ENCODE results near the gene FKBP7.
"Not testable (repeated sequence)": the region's sequence is repeated elsewhere in the genome, so short reads cannot be mapped to it uniquely, and the experiment has no call there.

The FKBP7 gene

DNA sequence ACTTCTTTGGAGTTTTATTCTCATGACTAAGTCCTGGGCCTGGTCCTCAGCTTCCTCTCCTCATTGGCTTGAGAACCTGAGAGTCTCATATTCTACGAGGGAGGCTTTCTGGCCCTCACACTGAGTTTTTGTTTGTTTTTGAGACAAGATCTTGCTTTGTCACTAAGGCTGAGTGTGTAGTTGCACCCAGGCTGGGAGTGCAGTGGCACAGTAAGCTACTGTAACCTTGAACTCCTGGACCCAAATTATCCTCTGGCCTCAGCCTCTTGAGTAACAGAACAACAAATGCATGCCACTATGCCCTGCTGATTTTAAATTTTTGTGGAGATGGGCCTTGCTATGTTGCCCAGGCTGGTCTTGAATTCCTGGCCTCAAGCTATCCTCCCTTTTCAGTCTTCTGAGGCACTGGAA, 50.0 kb downstream of the FKBP7 start:
- Histone ChIP-seq H3K4me3 (ENCODE audit: low read depth in 1 of 5, low read length in 5 of 5) (no peak overlapping the region), H3K4me1 (ENCODE audit: control insufficient read depth in 5 of 5, insufficient read depth in 5 of 5, low read length in 5 of 5) (peaks cover 0 to 4% (median 0%) of the 10 kb centered on the region in 5 donors), H3K36me3 (ENCODE audit: control insufficient read depth in 5 of 5, insufficient read depth in 5 of 5, low read length in 5 of 5) (peaks cover 35 to 60% (median 48%) of the 10 kb centered on the region in 5 donors), H3K9ac (ENCODE audit: low read length in 5 of 5) (no peak overlapping the region), H3K9me3 (ENCODE audit: control insufficient read depth in 5 of 5, low read length in 5 of 5) (peaks cover 0 to 4% (median 0%) of the 10 kb centered on the region in 5 donors), H3K27ac (ENCODE audit: low read depth, low read length) (no peak overlapping the region), H3K27me3 (ENCODE audit: control insufficient read depth in 5 of 5, insufficient read depth in 4 of 5, low read length in 5 of 5) (no peaks in the 10 kb centered on the region)

DNA sequence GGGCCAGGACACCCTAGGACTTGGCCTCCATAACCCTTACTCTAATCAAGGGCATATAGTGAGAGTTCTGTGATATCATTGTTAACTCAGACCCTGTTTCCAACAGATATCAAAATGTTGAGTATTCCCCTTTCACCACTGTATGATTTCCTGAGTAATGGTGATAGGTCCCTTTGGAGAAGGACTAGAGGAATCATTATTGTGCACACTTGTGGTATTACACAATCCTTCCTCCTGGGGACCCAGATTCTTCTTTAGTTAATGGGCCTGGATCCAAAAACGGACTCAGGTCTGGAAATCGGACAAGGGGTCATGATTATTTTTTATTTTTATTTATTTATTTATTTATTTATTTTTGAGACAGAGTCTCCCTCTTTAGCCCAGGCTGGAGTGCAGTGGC, 50.9 kb downstream of the FKBP7 start:
- H3K4me3 ChIP-seq (ENCODE audit: low read depth in 1 of 5, low read length in 5 of 5) = no peak overlapping the region
- no peaks in the 10 kb centered on the region for H3K27me3 ChIP-seq (ENCODE audit: control insufficient read depth in 5 of 5, insufficient read depth in 4 of 5, low read length in 5 of 5)
- no peak overlapping the region for H3K27ac ChIP-seq (ENCODE audit: low read depth, low read length)
- H3K9ac ChIP-seq (ENCODE audit: low read length in 5 of 5) = no peak overlapping the region
- H3K36me3 ChIP-seq (ENCODE audit: control insufficient read depth in 5 of 5, insufficient read depth in 5 of 5, low read length in 5 of 5) = peaks cover 25 to 56% (median 38%) of the 10 kb centered on the region in 5 donors
- peaks cover 0 to 4% (median 0%) of the 10 kb centered on the region in 5 donors for H3K9me3 ChIP-seq (ENCODE audit: control insufficient read depth in 5 of 5, low read length in 5 of 5)
- H3K4me1 ChIP-seq (ENCODE audit: control insufficient read depth in 5 of 5, insufficient read depth in 5 of 5, low read length in 5 of 5) = peaks cover 0 to 4% (median 0%) of the 10 kb centered on the region in 5 donors

DNA sequence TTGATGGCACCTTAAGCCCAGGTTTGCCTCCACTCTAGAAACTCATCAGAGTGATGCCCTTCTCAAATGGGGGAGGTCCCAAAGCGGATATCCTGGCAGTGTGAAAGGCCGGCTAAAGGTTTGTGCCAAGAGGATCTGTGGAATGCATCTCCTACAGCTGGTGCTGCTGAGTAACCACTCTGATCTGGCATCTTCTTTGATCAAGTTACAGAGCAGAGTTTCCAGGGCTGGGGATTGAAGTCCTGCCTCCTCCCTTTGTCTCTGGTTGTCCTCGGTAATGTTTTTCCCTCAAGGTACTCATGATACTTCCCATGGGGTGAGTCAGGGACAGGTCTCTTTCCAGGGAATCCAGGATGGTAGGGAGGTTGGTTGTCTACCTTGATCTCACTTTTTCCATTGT, 52.0 kb downstream of the FKBP7 start:
- H3K9me3 ChIP-seq (ENCODE audit: control insufficient read depth in 5 of 5, low read length in 5 of 5) = peaks cover 0 to 4% (median 0%) of the 10 kb centered on the region in 5 donors
- H3K27ac ChIP-seq (ENCODE audit: low read depth, low read length) = no peak overlapping the region
- peaks cover 14 to 45% (median 29%) of the 10 kb centered on the region in 5 donors for H3K36me3 ChIP-seq (ENCODE audit: control insufficient read depth in 5 of 5, insufficient read depth in 5 of 5, low read length in 5 of 5)
- peaks cover 0 to 4% (median 0%) of the 10 kb centered on the region in 5 donors for H3K4me1 ChIP-seq (ENCODE audit: control insufficient read depth in 5 of 5, insufficient read depth in 5 of 5, low read length in 5 of 5)
- no peak overlapping the region for H3K9ac ChIP-seq (ENCODE audit: low read length in 5 of 5)
- H3K27me3 ChIP-seq (ENCODE audit: control insufficient read depth in 5 of 5, insufficient read depth in 4 of 5, low read length in 5 of 5) = no peaks in the 10 kb centered on the region
- H3K4me3 ChIP-seq (ENCODE audit: low read depth in 1 of 5, low read length in 5 of 5) = no peak overlapping the region

- H3K36me3 ChIP-seq (ENCODE audit: control insufficient read depth in 5 of 5, insufficient read depth in 5 of 5, low read length in 5 of 5) = peaks cover 9 to 35% (median 23%) of the 10 kb centered on the region in 5 donors
- H3K27me3 ChIP-seq (ENCODE audit: control insufficient read depth in 5 of 5, insufficient read depth in 4 of 5, low read length in 5 of 5) = no peaks in the 10 kb centered on the region
- H3K4me3 ChIP-seq (ENCODE audit: low read depth in 1 of 5, low read length in 5 of 5) = no peak overlapping the region
- no peak overlapping the region for H3K27ac ChIP-seq (ENCODE audit: low read depth, low read length)
- peaks cover 0 to 4% (median 0%) of the 10 kb centered on the region in 5 donors for H3K9me3 ChIP-seq (ENCODE audit: control insufficient read depth in 5 of 5, low read length in 5 of 5)
- H3K4me1 ChIP-seq (ENCODE audit: control insufficient read depth in 5 of 5, insufficient read depth in 5 of 5, low read length in 5 of 5) = peaks cover 0 to 4% (median 4%) of the 10 kb centered on the region in 5 donors
- H3K9ac ChIP-seq (ENCODE audit: low read length in 5 of 5) = no peak overlapping the region
Observed at GRCh38 chr2:178425255-178425827, 53.1 kb downstream of the FKBP7 start.

DNA sequence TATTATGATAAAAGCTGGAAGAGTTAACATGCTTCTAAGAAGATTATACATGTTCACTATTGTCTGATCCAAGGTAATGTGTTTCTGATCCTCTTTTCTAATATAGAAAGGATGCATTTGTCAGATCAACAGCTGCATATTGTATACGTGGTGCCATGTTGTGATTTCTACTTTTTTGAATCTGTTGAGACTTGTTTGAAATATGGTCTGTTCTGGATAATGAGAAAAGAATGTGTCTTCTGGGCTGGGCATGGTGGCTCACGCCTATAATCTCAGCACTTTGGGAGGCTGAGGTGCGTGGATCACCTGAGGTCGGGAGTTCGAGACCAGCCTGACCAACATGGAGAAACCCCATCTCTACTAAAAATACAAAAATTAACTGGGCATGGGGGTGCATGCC, 54.7 kb downstream of the FKBP7 start:
- H3K27me3 ChIP-seq (ENCODE audit: control insufficient read depth in 5 of 5, insufficient read depth in 4 of 5, low read length in 5 of 5); H3K27ac ChIP-seq (ENCODE audit: low read depth, low read length); H3K4me3 ChIP-seq (ENCODE audit: low read depth in 1 of 5, low read length in 5 of 5); H3K9ac ChIP-seq (ENCODE audit: low read length in 5 of 5); H3K9me3 ChIP-seq (ENCODE audit: control insufficient read depth in 5 of 5, low read length in 5 of 5); H3K4me1 ChIP-seq (ENCODE audit: control insufficient read depth in 5 of 5, insufficient read depth in 5 of 5, low read length in 5 of 5): not testable (repeated sequence)
- H3K36me3 ChIP-seq (ENCODE audit: control insufficient read depth in 5 of 5, insufficient read depth in 5 of 5, low read length in 5 of 5) = peaks cover 2 to 19% (median 9%) of the 10 kb centered on the region in 5 donors

- Histone ChIP-seq H3K36me3 (ENCODE audit: control insufficient read depth in 5 of 5, insufficient read depth in 5 of 5, low read length in 5 of 5) (peaks cover 2 to 13% (median 7%) of the 10 kb centered on the region in 5 donors), H3K9ac (ENCODE audit: low read length in 5 of 5) (no peak overlapping the region), H3K9me3 (ENCODE audit: control insufficient read depth in 5 of 5, low read length in 5 of 5) (peaks cover 0 to 4% (median 0%) of the 10 kb centered on the region in 5 donors), H3K27ac (ENCODE audit: low read depth, low read length) (no peak overlapping the region), H3K27me3 (ENCODE audit: control insufficient read depth in 5 of 5, insufficient read depth in 4 of 5, low read length in 5 of 5) (no peaks in the 10 kb centered on the region), H3K4me3 (ENCODE audit: low read depth in 1 of 5, low read length in 5 of 5) (no peak overlapping the region), H3K4me1 (ENCODE audit: control insufficient read depth in 5 of 5, insufficient read depth in 5 of 5, low read length in 5 of 5) (peaks cover 0 to 8% (median 3%) of the 10 kb centered on the region in 5 donors)
Observed at GRCh38 chr2:178422097-178422496, 56.3 kb downstream of the FKBP7 start.

DNA sequence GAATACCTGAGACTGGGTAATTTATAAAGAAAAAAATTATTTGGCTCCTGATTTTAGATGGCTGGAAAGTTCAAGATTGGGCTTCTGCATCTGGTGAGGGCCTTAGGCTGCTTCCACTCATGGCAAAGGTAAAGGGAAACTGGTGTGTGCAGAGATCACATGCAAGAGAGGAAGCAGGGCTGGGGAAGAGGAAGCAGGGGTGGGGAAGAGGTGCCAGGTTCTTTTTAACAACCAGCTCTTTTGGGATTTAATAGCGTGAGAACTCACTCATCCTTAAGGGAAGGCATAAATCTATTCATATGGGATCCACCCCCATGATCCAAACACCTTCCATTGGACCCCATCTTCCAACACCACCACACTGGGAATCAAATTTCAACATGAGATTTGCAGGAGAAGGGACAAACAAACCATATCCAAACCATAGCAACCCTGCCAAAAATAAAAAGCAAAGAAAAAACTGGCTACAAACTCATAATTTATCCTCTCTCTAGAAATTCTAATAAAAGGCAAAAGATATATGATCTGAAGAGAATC, 57.9 kb downstream of the FKBP7 start:
- H3K4me3 ChIP-seq (ENCODE audit: low read depth in 1 of 5, low read length in 5 of 5) = no peak overlapping the region
- H3K27ac ChIP-seq (ENCODE audit: low read depth, low read length) = no peak overlapping the region
- peaks cover 0 to 5% (median 0%) of the 10 kb centered on the region in 5 donors for H3K36me3 ChIP-seq (ENCODE audit: control insufficient read depth in 5 of 5, insufficient read depth in 5 of 5, low read length in 5 of 5)
- H3K4me1 ChIP-seq (ENCODE audit: control insufficient read depth in 5 of 5, insufficient read depth in 5 of 5, low read length in 5 of 5) = peaks cover 0 to 8% (median 3%) of the 10 kb centered on the region in 5 donors
- H3K27me3 ChIP-seq (ENCODE audit: control insufficient read depth in 5 of 5, insufficient read depth in 4 of 5, low read length in 5 of 5) = no peaks in the 10 kb centered on the region
- H3K9me3 ChIP-seq (ENCODE audit: control insufficient read depth in 5 of 5, low read length in 5 of 5) = peaks cover 0 to 4% (median 0%) of the 10 kb centered on the region in 5 donors
- no peak overlapping the region for H3K9ac ChIP-seq (ENCODE audit: low read length in 5 of 5)

GRCh38 chr2:178419123-178419522, 59.3 kb downstream of the FKBP7 start:
- H3K27ac ChIP-seq (ENCODE audit: low read depth, low read length) = no peak overlapping the region
- H3K27me3 ChIP-seq (ENCODE audit: control insufficient read depth in 5 of 5, insufficient read depth in 4 of 5, low read length in 5 of 5) = no peaks in the 10 kb centered on the region
- no peak overlapping the region for H3K4me3 ChIP-seq (ENCODE audit: low read depth in 1 of 5, low read length in 5 of 5)
- H3K9ac ChIP-seq (ENCODE audit: low read length in 5 of 5) = no peak overlapping the region
- H3K4me1 ChIP-seq (ENCODE audit: control insufficient read depth in 5 of 5, insufficient read depth in 5 of 5, low read length in 5 of 5) = peaks cover 0 to 18% (median 13%) of the 10 kb centered on the region in 5 donors
- peaks cover 0 to 5% (median 0%) of the 10 kb centered on the region in 5 donors for H3K36me3 ChIP-seq (ENCODE audit: control insufficient read depth in 5 of 5, insufficient read depth in 5 of 5, low read length in 5 of 5)
- no peaks in the 10 kb centered on the region for H3K9me3 ChIP-seq (ENCODE audit: control insufficient read depth in 5 of 5, low read length in 5 of 5)

DNA sequence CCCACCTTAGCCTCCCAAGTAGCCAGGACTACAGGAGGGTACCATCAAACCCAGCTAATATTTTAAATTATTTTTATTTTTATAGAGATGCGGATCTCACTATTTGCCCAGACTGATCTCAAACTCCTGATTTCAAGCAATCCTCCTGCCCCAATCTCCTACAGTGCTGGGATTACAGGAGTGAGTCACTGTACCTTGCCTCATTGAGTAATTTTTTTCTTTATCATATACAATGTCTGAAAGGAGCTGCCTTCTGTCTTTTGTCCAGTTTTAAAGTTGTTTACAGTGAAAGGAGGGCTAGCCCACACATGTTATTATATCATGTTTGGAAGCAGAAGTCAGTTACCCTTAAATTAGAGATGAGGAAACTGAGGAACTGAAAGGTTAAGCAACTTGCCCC, 60.0 kb downstream of the FKBP7 start:
- Histone ChIP-seq H3K9me3 (ENCODE audit: control insufficient read depth in 5 of 5, low read length in 5 of 5) (no peaks in the 10 kb centered on the region), H3K4me3 (ENCODE audit: low read depth in 1 of 5, low read length in 5 of 5) (no peak overlapping the region), H3K4me1 (ENCODE audit: control insufficient read depth in 5 of 5, insufficient read depth in 5 of 5, low read length in 5 of 5) (peaks cover 0 to 19% (median 16%) of the 10 kb centered on the region in 5 donors), H3K27me3 (ENCODE audit: control insufficient read depth in 5 of 5, insufficient read depth in 4 of 5, low read length in 5 of 5) (no peaks in the 10 kb centered on the region), H3K27ac (ENCODE audit: low read depth, low read length) (no peak overlapping the region), H3K9ac (ENCODE audit: low read length in 5 of 5) (no peak overlapping the region), H3K36me3 (ENCODE audit: control insufficient read depth in 5 of 5, insufficient read depth in 5 of 5, low read length in 5 of 5) (peaks cover 0 to 5% (median 0%) of the 10 kb centered on the region in 5 donors)

- no peak overlapping the region for H3K4me3 ChIP-seq (ENCODE audit: low read depth in 1 of 5, low read length in 5 of 5)
- H3K27me3 ChIP-seq (ENCODE audit: control insufficient read depth in 5 of 5, insufficient read depth in 4 of 5, low read length in 5 of 5) = no peaks in the 10 kb centered on the region
- H3K4me1 ChIP-seq (ENCODE audit: control insufficient read depth in 5 of 5, insufficient read depth in 5 of 5, low read length in 5 of 5) = peaks cover 0 to 23% (median 19%) of the 10 kb centered on the region in 5 donors
- H3K9ac ChIP-seq (ENCODE audit: low read length in 5 of 5) = no peak overlapping the region
- H3K9me3 ChIP-seq (ENCODE audit: control insufficient read depth in 5 of 5, low read length in 5 of 5) = no peaks in the 10 kb centered on the region
- no peak overlapping the region for H3K27ac ChIP-seq (ENCODE audit: low read depth, low read length)
- H3K36me3 ChIP-seq (ENCODE audit: control insufficient read depth in 5 of 5, insufficient read depth in 5 of 5, low read length in 5 of 5) = peaks cover 0 to 3% (median 0%) of the 10 kb centered on the region in 5 donors
Observed at GRCh38 chr2:178417916-178418315, 60.5 kb downstream of the FKBP7 start.
